Epidermal melanocyte (primary cell): ENCODE results near the gene GPSM1.

ENCODE experiments used
- DNase-seq: peaks from one replicate; pipeline ENCODE4 v3.0.0; 2011; ENCODE audit warnings: low spot score; ENCODE audit not compliant: insufficient read length

GPSM1 gene, protein sequence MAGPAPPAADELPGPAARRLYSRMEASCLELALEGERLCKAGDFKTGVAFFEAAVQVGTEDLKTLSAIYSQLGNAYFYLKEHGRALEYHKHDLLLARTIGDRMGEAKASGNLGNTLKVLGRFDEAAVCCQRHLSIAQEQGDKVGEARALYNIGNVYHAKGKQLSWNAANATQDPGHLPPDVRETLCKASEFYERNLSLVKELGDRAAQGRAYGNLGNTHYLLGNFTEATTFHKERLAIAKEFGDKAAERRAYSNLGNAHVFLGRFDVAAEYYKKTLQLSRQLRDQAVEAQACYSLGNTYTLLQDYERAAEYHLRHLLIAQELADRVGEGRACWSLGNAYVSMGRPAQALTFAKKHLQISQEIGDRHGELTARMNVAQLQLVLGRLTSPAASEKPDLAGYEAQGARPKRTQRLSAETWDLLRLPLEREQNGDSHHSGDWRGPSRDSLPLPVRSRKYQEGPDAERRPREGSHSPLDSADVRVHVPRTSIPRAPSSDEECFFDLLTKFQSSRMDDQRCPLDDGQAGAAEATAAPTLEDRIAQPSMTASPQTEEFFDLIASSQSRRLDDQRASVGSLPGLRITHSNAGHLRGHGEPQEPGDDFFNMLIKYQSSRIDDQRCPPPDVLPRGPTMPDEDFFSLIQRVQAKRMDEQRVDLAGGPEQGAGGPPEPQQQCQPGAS

GRCh38 chr9:136327304-136327974 is at the start of gene GPSM1:
Gene GPSM1, plus strand, starts transcription at chr9:136327539. Its CDS starts 157 bp downstream, at chr9:136327696.
- peak; percentile 75 for DNase-seq

DNA sequence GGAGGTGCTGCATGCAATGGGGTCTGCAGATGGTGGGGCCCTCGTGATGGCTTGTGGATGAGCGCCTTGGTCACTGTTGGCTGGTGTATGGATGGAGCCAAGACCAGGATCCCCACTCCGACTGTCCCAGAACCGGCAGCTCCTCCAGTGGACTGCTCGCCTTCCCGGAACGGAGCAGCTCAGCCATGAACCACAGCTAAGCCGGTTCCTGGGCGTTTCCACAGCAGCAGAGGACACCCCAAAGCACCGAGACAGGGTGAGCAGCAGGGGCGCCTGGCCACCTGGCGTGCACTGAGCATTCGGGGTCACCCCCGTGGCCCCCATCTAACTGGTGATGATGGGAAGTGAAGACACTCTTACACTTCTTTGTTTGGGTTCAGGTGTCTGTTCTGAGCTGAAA is 49.6 kb upstream of the GPSM1 start:
- DNase-seq, result no peak

DNA sequence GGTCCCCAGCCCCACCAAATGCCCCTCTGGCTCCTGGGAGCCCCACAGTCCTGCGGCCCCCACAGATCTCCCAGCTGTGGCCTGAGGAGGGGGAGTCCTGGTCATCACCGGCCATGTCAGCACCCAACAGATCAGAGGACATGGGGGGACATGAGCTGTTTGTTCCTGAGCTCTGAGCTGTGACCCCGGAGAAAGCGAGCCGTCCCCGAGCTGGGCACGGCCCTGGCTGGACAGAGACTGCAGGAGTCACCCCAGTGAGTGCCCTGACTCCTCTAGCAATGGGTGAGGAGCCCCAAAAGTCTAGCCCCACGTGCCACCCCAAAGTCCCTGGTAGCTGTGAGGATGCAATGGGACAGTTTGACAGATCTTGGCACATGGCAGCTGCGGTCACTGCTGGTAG is 49.1 kb upstream of the GPSM1 start:
- no peak for DNase-seq

DNA sequence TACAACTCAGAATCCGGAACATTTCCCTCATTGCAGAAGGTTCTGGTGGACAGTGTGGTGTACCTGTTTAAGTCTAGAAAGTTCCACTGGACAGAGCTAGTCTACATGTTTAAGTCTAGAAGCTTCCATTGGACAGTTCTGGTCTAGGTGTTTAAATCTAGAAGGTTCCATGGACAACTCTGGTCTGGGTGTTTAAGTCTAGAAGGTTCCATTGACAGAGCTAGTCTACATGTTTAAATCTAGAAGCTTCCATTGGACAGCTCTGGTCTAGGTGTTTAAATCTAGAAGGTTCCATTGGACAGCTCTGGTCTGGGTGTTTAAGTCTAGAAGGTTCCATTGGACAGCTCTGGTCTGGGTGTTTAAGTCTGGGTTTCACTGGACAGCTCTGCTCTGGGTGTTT is 48.4 kb upstream of the GPSM1 start:
- no peak for DNase-seq

GRCh38 chr9:136279471-136279870 is 47.9 kb upstream of the GPSM1 start:
- no peak for DNase-seq

DNA sequence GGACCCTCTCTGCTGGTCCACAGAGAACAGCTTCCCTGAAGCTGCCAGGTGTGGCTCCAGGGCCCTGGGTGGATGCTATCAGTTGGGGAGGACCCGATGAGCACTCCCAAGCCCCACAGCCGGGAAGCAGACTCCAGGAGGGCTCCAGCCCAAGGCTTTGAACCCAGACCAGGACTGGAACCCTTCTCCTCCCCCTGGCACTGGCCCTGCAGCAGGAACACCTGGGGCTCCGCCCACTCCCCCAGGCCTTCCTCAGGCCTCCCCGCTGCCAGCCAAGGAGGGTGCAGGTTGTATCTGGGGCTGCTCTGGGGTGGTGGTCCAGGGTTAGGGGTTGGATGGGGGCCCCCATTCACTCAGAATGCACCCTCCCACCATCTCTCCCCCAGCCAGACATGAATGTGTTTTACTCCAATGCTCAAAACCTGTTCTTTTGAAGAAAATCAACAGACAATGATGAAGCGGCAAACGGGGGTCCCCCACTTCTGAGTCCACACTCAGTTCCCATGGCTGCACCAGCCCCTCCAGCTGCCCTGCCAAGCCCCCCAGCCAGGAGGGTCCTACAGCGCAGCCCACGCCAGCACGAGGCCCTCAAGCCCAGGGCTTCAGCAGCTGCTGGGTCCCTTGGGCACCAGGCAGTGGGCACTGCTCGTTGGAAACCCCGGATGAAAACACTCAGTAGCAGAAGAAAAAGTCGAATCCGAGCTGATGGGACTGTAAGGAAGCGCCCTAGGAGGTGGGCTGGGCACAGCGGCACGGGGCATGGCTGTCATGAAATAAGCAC is 46.6 kb upstream of the GPSM1 start:
- no peak for DNase-seq

GRCh38 chr9:136281421-136282271 is 45.7 kb upstream of the GPSM1 start:
- no peak for DNase-seq

DNA sequence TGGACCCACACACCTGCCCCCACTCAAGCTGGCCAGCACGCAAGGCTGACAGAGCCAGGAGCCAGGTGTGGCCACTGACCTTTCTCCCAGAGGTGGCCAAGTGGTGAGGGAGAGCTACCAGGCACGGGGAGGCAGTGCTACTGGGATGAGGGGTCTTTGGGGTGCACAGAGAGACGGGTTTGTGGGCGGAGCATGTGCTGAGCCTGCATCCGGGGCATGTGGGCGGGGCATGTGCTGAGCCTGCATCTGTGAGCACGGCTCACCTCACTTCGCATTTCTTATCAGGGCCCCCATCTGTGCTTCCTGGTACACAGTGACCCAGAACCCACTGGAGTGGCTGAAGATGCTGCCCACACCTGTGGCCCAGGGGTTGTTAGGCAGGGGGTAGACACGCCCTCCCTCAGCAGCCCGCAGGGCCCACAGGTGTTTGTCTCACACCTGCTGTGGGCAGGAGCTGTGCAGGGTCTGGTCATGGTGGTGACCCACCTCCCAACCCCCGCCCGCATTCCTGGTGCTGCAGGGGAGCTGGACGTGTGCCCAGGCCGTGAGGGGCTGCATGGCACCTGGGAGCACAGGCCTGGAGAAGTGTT is 45.0 kb upstream of the GPSM1 start:
- DNase-seq, result no peak

DNA sequence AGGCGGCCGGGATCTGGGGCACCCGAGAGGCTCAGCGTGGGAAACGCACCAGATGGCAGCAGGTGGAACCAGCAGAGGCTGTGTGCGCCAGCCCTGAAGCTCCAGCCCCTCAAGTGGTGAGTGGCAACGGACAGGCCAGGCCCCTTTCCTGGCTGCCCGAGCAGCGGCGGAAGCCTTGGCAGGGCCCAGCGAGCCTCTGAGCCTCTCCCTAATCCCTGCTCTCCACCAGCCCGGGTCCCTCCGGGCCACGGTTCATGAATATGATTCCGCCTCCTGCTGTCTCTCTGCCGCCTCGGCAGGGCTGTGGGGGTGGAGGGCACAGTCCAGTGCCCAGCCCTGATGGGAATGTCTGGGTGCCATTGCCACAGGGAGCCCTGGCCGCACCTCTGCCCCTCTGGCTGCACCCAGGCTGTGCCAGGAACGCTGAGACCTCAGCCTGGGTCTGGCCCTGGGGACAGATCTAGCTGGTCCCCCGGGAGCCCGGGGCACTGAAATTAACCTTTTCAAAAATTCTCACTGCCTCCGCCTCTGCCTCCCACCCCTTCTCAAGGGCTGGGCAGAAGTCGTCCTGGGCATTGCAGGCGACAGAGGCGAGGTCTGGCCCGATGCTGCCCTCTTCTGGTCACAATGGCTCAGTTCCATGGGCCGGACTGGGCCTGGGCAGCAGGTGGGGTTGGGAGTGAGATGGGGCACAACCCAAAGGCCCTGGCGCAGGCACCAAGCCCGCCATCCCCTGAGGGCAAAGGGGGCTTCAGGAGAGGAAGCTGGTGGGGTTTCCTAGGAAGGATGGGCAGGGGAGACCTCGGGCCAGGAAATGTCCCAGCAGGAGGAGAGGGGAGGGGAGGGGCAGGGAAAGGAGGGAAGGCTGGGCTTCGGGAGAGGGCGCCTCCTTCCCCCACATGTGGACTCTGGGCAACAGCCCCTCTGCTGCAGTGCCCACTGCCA is 43.8 kb upstream of the GPSM1 start:
- peak; percentile 90 for DNase-seq

- DNase-seq, result no peak
Measured at GRCh38 chr9:136284311-136284710, 43.0 kb upstream of the GPSM1 start.

GRCh38 chr9:136284951-136285350 is 42.4 kb upstream of the GPSM1 start:
- no peak for DNase-seq

GRCh38 chr9:136285501-136286358 is 41.6 kb upstream of the GPSM1 start:
- DNase-seq, result no peak

DNA sequence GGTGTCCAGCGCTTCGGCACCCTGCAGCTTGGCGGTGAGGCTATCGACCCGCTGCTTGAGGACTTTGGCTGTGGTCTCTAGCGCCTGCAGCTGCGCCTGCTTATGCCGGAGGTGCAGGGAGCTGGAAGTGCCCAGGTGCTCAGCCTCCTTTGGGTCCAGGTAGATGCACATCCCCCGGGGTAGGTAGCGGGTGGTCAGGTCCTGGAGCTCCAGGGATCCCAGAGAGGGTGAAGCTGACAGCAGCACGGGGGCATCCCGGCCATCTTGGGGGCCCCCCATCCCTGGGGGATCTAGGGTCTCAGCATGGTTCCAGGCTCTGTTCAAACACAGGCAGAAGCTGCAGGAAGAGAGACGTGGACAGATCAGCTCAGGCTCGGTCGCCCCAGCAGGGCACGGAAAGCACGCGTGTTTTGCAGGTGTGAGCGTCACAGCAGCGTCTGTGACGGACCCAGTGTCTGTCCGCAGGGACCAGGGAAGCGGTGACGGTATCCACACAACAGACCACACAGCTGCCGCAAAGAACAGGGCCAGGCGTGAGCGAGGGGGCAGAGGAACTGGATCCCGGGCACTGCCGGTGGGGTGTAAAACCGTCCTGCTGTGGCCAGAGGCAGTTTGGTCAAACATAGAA is 40.9 kb upstream of the GPSM1 start:
- DNase-seq, result no peak

DNA sequence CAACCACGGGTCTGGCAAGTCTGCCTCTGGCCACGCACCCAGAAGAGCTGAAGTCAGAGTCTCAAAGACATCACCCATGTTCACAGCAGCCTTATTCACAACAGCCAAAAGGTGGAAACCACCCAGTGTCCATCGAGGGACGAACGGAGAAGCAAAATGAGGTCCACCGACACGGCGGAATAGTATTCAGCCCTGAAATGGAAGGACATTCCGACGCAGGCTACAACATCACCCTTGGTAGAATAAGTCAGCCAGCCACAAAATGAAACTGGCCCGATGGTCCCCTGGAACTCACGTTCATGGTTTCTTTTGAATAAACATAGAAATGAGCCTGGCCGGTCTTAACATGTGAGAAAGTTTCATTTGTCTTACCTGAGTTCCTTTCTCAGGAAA is 40.4 kb upstream of the GPSM1 start:
- DNase-seq, result no peak

GRCh38 chr9:136287960-136288753 is 39.2 kb upstream of the GPSM1 start:
- no peak for DNase-seq

GRCh38 chr9:136289651-136290507 is 37.5 kb upstream of the GPSM1 start:
- DNase-seq, result no peak
